Measurements from ENCODE around the gene CYP26B1. TPM values are rescaled to one million over a fixed set of nuclear protein-coding genes. Genes with fewer than 3 reads are reported as not detected.

The CYP26B1 gene
- total and polyA plus RNA-seq, 9 of the 15 experiments (the other 6 are each of a cell fraction or from before 2014, with no cell fraction given) = 0.01 to 0.13 (median 0.04) TPM; not detected in 6

DNA sequence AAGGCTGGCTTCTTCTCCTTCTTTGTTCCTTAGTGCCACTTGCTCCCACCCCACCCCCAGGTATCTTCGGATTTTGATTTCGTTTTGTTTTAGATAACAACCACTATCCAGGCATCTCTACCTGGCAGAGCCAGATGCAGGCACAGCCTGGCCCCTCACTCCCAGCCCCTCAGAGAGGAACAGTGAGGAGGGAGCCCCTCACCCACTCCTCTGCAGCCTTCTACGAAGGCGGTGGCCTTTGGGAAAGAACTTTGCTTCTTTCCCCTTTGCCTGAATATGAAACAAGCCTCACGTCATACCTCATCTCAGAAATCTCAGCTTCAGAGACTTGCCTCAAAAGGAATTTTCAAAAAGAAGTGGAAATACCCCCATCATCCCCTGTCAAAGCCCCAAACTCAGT lies 6.3 kb upstream of the CYP26B1 start:
- no peak for ATAC-seq
- no peaks in the 10 kb centered on the region for H3K9me1 ChIP-seq (ENCODE audit: control insufficient read depth, insufficient read depth, low read length)

More for the DNA sequence above, 6.3 kb upstream of the CYP26B1 start:
- no peak overlapping the region for H2AFZ ChIP-seq (ENCODE audit: low read depth, low read length)
- H3K4me1 ChIP-seq (replicated peaks in 1 of 2; ENCODE audit: control insufficient read depth in 2 of 2, insufficient read depth in 2 of 2, low read length in 2 of 2) = peaks cover 0 to 12% of the 10 kb centered on the region in 2 experiments; a peak in 2 of 5 replicates
- H3K27ac ChIP-seq (ENCODE audit: extremely low read depth, low read depth, low read length) = no peak overlapping the region
- H3K4me2 ChIP-seq (ENCODE audit: insufficient read depth, low read length) = no peak overlapping the region
- 0% methylated on average over 4 of the region's 5 CpGs for WGBS (ENCODE audit: insufficient coverage, low coverage, missing lambda C conversion rate)
- in situ Hi-C loops (cut with MboI) (loop anchor here (5.0 to 10.0 kb wide), 4 partner anchors 229 to 619 kb away; no protein-coding TSS in a partner anchor), intact Hi-C loops (cut with micrococcal nuclease) (loop anchor here (5.0 kb wide), 3 partner anchors 593 to 622 kb away; no protein-coding TSS in a partner anchor)
- no TSS peak for BruUV-seq (replicated peaks)
- H4K20me1 ChIP-seq (replicated peaks; ENCODE audit: control insufficient read depth, insufficient read depth, low read length) = peaks cover 7% of the 10 kb centered on the region
- TF ChIP-seq ZFP1 (CRISPR knock-in tag; IDR thresholded peaks at IDR 0.05) (no peak), TEAD4 (IDR thresholded peaks at IDR 0.05; ENCODE audit: low read length) (no peak), TEAD4 (CRISPR knock-in tag; IDR thresholded peaks at IDR 0.05; ENCODE audit: borderline replicate concordance) (no peak), SRSF9 (IDR thresholded peaks at IDR 0.05; ENCODE audit: borderline replicate concordance, low read depth, low read length) (no peak), TBP (optimal IDR thresholded peaks at IDR 0.05; ENCODE audit: low read depth, low read length) (no peak), RB1 (IDR thresholded peaks at IDR 0.05; ENCODE audit: low read depth) (no peak), RAD51 (IDR thresholded peaks at IDR 0.05; ENCODE audit: borderline replicate concordance, low read depth) (no peak), DNMT1 (IDR thresholded peaks at IDR 0.05) (no peak), NBN (IDR thresholded peaks at IDR 0.05; ENCODE audit: low read depth) (no peak), MAFF (IDR thresholded peaks at IDR 0.05; ENCODE audit: low read length) (no peak), PHTF2 (CRISPR knock-in tag; IDR thresholded peaks at IDR 0.05) (no peak), ZNF217 (CRISPR knock-in tag; IDR thresholded peaks at IDR 0.05) (no peak), SMARCB1 (IDR thresholded peaks at IDR 0.05; ENCODE audit: insufficient read length, low read depth) (no peak), ELF4 (CRISPR knock-in tag; IDR thresholded peaks at IDR 0.05) (no peak)
- H3K9me3 ChIP-seq (replicated peaks; ENCODE audit: control insufficient read depth, insufficient read depth, low read depth, low read length) = no peaks in the 10 kb centered on the region
- DNase-seq (ENCODE audit: extremely low read depth in 1 of 4, low spot score in 3 of 4) (no peak), FAIRE-seq (no peak)
- POLR2A ChIA-PET = interaction anchor here (0.5 kb wide), 1 partner anchor 21 kb away, joined by 4 read pairs; no protein-coding TSS in a partner anchor
- H3K9ac ChIP-seq (ENCODE audit: insufficient read depth in 1 of 2, low read depth in 2 of 2, low read length in 2 of 2) = no peak overlapping the region
- H3K27me3 ChIP-seq (ENCODE audit: control insufficient read depth in 2 of 2, insufficient read depth in 2 of 2, low read length in 2 of 2) = peaks cover 11 to 57% of the 10 kb centered on the region in 2 experiments; a peak in 4 of 5 replicates
- H3K4me3 ChIP-seq = no peak overlapping the region
- H3K36me3 ChIP-seq (ENCODE audit: control insufficient read depth, insufficient read depth, low read length) = no peaks in the 10 kb centered on the region
- no peaks in the 10 kb centered on the region for H3K79me2 ChIP-seq (ENCODE audit: control insufficient read depth, insufficient read depth, low read length)
- CTCF ChIA-PET (ENCODE audit: low intra/inter-chr PET ratio) = no interaction called here
